ENCODE data around the gene DARS1. TPM values are rescaled to one million over a fixed set of nuclear protein-coding genes. Genes with fewer than 3 reads are reported as not detected.

Gene DARS1
- total and polyA plus RNA-seq, 8 donors: 39.1 to 244 (median 62.1) TPM

DNA sequence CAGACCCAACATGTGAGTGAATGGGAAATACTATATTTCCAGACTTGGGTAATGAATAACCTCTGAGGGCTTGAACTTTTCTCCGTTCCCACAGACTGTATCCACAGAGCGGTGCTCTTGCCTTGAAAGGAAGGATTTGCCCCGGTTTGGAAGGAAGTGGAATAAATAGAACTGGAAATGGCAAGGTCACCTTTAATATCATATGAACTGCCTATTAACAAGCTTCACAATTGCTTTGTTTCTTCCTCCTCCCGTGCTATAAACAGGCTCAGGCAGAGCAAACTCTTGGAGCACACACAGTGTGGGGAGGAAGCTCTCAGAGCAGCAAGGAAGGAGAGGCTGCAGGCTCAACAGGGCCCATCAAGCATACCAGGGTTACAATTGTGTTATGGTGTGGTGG, 28.5 kb upstream of the DARS1 start:
- Histone ChIP-seq H3K4me1 (peaks cover 0 to 17% (median 3%) of the 10 kb centered on the region in 4 donors), H3K27me3 (no peaks in the 10 kb centered on the region), H3K4me3 (no peak overlapping the region), H3K27ac (no peak overlapping the region), H3K9me3 (no peaks in the 10 kb centered on the region), H3K36me3 (no peaks in the 10 kb centered on the region)
- TF ChIP-seq CTCF (IDR thresholded peaks at IDR 0.05) (no peak), POLR2A (IDR thresholded peaks at IDR 0.05) (no peak), POLR2AphosphoS5 (IDR thresholded peaks at IDR 0.05) (no peak), EP300 (IDR thresholded peaks at IDR 0.05) (no peak)
- DNase-seq: peak in 1 of 2 donors; percentile 75
- intact Hi-C loops (cut with DNase I; ENCODE audit: low total_unique reads): no loop called here
- 18 to 31% (median 22%) methylated on average over 4 of the region's 4 CpGs for WGBS, 5 donors

GRCh38 chr2:136013136-136013685, 27.8 kb upstream of the DARS1 start:
- H3K36me3 ChIP-seq: no peaks in the 10 kb centered on the region
- no peak overlapping the region for H3K4me3 ChIP-seq
- H3K27me3 ChIP-seq: no peaks in the 10 kb centered on the region
- H3K4me1 ChIP-seq: peaks cover 0 to 19% (median 3%) of the 10 kb centered on the region in 4 donors
- no peak overlapping the region for H3K27ac ChIP-seq
- intact Hi-C loops (cut with DNase I; ENCODE audit: low total_unique reads): no loop called here
- TF ChIP-seq EP300 (IDR thresholded peaks at IDR 0.05) (no peak), CTCF (IDR thresholded peaks at IDR 0.05) (no peak), POLR2AphosphoS5 (IDR thresholded peaks at IDR 0.05) (no peak), POLR2A (IDR thresholded peaks at IDR 0.05) (no peak)
- no peak for DNase-seq
- WGBS, 5 donors: 80 to 88% (median 86%) methylated on average over 3 of the region's 3 CpGs
- no peaks in the 10 kb centered on the region for H3K9me3 ChIP-seq

DNA sequence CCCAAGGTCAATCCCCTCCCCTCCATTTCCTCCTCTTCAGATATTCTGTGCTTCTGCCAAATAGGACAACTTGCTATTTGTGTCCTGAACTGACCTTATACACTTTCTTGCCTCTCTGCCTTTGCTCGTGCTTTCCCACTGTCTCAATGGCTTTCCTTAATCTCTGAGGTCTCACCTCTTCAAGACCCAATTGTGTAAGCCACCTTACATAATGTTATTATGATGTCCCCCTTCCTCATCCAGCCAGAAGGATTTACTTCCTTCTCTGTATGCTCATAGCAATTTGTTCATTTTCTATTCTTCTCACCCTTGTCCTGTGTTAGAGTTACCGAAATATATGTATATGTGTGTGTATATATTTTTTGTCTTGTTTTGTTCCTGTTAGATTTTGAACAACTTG, 26.9 kb upstream of the DARS1 start:
- no peaks in the 10 kb centered on the region for H3K9me3 ChIP-seq
- no peak overlapping the region for H3K27ac ChIP-seq
- DNase-seq: no peak
- no peaks in the 10 kb centered on the region for H3K36me3 ChIP-seq
- H3K4me1 ChIP-seq: peaks cover 0 to 19% (median 3%) of the 10 kb centered on the region in 4 donors
- H3K27me3 ChIP-seq: no peaks in the 10 kb centered on the region
- TF ChIP-seq CTCF (IDR thresholded peaks at IDR 0.05): no peak
- TF ChIP-seq POLR2AphosphoS5 (IDR thresholded peaks at IDR 0.05): no peak
- no peak for TF ChIP-seq POLR2A (IDR thresholded peaks at IDR 0.05)
- no peak for TF ChIP-seq EP300 (IDR thresholded peaks at IDR 0.05)
- intact Hi-C loops (cut with DNase I; ENCODE audit: low total_unique reads): no loop called here
- 66 to 74% (median 69%) methylated on average over 2 of the region's 2 CpGs for WGBS, 5 donors
- H3K4me3 ChIP-seq: no peak overlapping the region

DNA sequence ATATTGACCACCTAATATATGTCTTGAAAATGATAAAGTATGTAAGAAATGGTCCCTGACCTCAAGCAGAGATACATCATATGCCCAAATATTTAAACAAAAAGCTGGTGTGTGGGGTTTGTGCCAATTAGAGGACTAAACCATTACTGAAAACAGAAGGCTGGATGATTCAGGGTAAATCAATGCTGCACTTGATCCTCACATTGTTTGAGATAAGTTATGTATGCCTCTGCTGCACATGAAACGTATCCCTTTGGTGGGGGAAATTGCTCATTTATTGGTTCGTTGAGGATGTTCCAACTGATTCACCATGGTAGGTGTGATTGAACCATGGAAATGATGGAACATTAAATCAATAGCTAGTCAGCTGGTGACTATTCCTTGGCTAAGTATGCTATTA, 24.7 kb upstream of the DARS1 start:
- no peak for DNase-seq
- 84 to 93% (median 89%) methylated on average over 2 of the region's 2 CpGs for WGBS, 5 donors

More for the DNA sequence above, 24.7 kb upstream of the DARS1 start:
- intact Hi-C loops (cut with DNase I; ENCODE audit: low total_unique reads): no loop called here
- Histone ChIP-seq H3K4me3 (no peak overlapping the region), H3K9me3 (no peaks in the 10 kb centered on the region), H3K27me3 (no peaks in the 10 kb centered on the region), H3K36me3 (no peaks in the 10 kb centered on the region), H3K27ac (no peak overlapping the region), H3K4me1 (peaks cover 0 to 25% (median 3%) of the 10 kb centered on the region in 4 donors)
- no peak for TF ChIP-seq EP300 (IDR thresholded peaks at IDR 0.05)
- no peak for TF ChIP-seq POLR2A (IDR thresholded peaks at IDR 0.05)
- no peak for TF ChIP-seq POLR2AphosphoS5 (IDR thresholded peaks at IDR 0.05)
- TF ChIP-seq CTCF (IDR thresholded peaks at IDR 0.05): no peak
